Stimulated activated CD8-positive, alpha-beta memory T cell treated with anti-CD3 and anti-CD28 coated beads, Interleukin-7, amount 100 ng/mL, for 4 hours (primary cell): ENCODE results near the gene DCLK2.

Experiments
- DNase-seq, 2 donors: peaks; one replicate each; pipeline ENCODE4 v3.0.0-alpha.2; 2020; ENCODE audit warnings: low read depth in 2 of 2

The DCLK2 gene

DNA sequence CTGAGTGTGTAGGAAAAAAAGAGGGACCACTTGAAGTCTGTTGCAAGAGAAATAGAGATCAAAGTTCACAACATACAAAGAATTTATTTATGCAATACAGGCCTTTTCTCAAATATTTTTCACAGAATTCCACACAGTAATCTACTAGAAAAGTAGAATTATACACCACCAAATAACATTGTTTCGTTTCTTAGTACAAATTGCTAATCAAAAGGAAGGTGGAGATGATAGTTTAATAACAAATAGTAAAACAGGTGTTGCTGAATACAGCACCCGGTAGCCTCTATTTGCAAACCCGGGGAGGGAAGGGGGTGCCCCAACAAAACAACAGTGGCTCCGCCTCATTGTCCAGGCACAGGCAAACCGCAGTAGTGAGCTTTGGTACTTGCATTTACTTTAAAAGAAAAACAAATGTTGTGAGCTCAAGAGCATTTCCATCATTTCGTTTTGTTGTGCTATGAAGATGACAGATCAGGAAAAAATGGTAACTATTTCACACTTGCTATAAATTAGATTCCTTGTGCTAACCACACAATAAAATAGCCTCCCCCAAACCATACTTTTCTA is 186.4 kb downstream of the DCLK2 start:
- no peak for DNase-seq

DNA sequence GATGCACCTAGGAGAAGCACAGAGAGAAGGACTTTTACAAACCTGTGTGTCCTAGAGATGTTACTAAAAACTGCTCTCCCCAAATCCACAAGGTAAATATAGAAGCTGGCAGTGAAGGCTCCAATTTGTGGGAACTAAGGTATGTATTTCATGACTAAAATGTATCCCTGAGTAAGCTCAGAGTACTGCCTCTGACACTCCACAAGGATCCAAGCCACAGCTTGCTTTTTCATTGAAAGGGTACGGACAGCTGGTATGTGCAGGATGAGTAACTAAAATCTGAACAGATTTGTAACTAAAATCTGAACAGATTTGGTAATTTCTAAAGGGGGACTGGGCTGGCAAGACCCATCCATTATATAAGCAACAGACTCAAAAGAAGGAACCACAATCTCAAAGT is 187.6 kb downstream of the DCLK2 start:
- no peak for DNase-seq

DNA sequence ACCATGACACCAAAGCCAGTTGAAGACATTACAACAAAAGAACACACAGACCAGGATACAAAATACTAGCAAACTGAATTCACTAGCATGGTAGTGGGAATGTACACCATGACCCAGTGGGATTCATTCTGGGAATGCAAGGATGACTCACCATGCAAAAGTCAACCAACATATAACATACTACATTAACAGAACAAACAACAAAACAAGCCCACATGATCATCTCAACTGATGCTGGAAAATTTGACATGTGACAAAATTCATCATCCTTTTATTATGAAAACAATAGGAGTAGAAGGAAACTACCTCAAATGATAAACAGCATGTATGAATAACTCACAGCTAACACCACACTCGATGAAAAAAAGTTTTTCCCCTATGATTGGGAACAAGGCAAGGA is 190.2 kb downstream of the DCLK2 start:
- DNase-seq = no peak

DNA sequence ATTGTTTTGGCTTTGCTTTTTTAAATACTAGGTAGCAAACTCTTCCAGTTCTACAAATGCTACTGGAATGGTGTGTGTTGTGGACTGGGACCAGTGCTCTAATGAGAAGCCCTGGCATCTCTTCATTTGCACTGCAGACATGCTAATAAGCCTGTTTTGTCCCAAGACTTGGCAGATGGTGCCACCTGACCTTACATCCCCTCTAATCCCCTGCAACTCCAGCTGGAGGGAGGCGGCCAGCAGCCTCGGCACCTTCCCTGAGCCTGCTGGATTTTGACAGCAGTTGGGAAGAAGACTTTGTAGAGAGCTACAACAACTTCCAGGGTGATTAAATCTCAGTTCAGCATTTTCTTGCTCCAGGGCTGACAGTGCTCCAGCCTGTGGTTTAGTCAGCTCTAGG is 200.0 kb downstream of the DCLK2 start:
- DNase-seq = no peak

DNA sequence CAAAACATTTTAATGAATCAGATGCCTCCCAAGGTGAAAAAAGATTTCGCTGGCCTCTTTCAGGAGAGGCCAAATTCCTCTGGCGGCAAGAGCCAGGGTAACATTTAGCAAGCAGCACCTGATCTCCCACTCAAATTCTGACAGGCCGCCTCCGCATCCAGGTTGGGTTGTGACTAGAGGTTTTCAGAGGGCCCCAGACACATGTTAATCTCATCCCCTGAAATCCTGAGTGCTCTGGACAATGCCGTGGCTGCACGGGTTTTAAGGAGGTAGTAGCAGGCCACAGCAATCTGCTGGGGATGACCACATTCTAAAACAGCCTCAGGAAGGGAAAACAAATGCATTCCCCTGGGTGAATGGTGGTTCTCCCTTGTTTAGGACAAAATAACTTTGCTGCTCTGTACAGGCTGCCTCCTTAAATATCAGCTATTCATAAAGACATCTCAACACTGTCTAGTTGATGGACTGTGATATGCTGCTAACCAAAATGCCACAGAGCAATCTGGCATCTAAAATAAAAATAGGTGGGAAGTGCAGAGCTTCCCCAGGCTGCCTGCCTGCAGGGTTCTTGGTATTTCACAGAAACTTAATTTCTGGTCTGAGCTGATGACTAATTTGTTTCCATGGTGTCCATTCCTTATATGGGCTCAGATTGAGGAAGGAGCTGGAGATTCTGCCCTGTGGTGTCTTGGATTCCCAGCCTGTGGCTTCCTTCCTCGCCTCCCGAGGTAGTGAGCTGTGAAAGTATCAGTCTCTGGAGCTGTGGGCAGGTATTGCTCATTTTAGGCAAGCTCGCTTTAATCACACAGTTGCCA is 202.0 kb downstream of the DCLK2 start:
- DNase-seq = no peak

DNA sequence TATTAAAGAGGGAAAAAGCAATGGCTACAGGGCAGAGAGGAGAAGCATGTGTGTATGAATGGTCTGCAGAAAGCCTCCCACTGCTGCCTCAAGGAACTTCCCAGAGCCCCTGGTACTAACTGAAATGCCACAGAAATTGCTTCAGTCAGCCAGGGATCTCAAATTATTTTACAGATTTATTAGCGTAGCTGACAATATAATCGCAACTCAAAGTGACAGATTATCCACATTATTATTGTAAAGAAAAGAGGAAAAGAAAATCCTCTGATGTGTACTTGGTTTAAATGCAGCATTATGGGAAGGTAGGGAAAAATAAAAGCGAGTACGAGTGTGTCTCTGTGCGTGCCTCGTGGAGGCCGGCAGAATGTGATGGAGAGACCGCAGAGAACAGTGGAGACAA is 202.7 kb downstream of the DCLK2 start:
- no peak for DNase-seq

DNA sequence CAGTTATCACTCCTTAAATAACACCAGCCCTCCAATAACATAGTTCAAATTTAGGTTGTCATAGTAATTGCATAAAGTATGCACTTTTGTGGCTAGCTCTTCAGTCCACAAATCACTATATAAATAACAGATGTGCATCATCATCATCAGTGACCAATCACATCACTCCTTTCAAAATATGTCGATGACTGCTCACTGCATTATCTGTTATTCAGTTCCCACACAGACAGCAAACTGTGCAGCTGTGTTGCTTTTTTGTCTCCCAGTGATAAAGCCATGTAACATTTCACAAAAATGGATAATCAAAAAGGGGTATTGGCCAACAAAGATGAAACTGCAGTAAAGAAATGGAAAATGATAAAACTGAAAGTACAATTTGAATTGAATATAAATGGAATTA is 205.4 kb downstream of the DCLK2 start:
- DNase-seq = no peak

DNA sequence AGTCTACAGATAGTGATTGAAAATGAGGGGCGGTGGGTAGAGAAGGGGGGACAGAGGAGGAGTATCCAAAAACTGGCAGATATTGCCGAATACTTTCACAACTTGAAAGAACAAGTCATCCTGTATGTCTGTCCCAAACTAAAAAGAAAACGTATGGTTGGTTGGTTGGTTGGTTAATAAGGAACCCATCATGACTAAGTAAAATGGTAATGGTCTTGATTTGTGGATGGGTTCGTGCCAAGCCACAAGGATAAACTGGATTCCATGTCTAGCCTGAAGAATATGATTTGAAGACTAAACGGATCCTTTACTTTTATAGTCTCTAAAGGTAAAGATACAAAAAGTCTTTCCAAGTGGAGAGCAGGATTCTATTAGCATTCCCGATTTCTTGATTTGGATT is 208.4 kb downstream of the DCLK2 start:
- DNase-seq = no peak

DNA sequence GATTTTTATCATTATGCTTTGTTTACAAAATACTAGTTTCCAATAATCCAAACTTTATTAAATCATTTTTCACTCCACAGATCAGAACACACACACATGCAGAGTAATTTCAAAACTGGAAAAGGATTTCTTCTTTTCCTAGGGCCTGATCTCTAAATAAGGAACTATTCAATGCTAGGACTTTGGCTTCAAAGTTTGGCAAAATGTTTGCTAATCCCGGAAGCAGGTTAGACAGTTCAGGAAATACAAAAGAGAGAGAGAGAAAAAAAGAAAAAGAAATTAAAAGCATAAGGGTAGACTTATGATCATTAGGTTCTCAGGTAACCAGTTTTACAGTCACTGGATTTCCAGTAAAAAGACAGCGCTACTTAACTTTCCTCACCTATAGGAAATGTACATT is 211.0 kb downstream of the DCLK2 start:
- DNase-seq = no peak

DNA sequence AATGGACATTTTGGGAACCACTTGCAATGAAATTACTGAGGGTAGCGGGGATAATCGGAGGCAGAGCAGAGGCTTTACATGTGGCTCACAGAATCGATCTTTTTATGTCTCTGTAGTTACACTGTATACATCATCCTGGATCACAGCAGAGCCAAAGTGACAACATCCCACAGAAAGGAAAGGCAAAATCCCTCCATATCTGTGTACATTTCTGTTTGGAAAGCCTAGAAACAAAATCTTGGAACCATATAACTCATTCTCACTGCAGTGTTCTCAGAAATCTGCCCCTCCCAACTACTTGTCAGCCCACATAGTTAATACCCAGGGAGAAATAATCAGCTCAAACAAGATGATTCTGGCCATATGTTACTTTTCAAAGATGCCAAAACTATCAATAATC is 211.6 kb downstream of the DCLK2 start:
- no peak for DNase-seq

DNA sequence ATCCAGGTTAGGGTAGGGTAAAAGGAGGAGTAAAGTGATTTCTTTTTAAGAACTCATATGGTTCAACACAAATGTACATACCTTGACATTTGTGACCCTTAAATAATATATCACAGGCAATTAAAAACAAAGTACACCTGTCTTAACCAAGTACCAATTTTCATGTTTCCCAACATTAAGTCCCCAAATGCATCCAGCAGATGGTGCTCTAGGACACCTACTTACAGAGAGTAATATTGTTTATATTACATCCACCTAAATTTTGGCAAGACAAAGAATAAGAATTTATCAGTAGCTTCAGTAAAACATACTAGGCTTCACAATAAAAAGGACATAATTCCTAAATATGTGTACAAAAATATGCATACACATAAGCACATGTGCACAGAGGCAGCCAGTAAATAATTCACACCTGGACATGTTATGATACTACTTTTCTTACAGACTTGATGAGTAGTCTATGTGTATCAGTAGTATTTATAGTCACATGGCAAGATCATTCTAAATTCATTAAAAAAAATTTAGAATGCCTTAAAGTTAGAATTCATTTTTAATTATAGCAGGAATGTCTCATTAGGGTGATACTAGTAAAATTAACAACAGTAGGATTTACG is 219.7 kb downstream of the DCLK2 start:
- DNase-seq = no peak

DNA sequence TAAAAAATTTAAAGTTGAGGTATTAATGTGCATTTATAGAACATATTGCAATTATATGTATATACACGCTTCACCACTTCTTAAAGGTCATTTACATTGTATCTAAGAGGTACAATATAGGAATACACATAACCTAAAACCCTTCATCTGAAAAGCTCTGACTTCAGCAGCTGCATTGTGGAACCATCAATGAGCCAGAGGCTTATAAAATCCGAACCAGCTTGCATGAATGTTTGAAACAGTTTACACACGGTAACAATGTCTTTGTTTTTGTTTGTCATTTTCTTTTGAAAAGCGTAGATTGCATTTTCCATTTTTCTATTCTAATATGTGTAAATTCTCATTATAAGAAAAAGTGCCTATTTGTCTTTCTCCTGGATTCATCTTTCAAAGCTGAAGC is 221.6 kb downstream of the DCLK2 start:
- DNase-seq = no peak

DNA sequence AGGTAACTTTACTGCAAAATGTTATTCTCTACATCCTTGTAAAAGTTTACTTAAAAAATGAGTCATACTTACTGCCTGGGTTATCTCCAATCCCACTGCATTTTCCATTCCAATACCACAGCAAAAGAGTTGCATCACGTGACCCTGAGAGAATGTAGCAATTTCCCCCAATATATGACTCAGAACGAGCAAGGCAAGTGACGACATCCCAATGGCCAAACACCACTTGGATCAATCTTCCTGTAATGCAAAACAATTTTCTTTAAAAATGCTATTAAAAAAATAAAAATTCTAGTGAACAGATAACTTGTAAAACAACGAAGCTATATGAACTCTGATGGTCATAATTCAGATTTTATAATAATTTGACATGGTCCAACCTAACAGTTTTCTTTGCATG is 224.3 kb downstream of the DCLK2 start:
- DNase-seq = peak in 1 of 2 donors; percentile 15

DNA sequence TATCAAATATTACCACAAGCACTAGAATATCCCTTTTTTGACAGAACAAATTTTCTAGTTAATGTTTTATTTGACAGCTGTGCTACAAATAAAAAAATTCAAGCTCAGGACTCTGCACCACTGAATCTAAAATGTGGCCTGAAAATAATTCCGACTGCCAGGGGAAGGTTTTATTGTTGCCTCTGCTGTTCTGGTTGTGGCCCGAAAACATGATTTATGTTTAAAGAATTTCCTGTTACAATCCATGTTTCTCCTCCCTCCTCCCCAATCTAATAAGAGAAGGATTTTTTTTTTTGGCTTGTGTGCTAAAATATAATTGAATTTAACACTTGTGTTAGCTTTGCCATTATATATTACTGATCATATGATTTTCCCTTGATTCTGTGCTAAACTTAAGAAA is 227.8 kb downstream of the DCLK2 start:
- no peak for DNase-seq

DNA sequence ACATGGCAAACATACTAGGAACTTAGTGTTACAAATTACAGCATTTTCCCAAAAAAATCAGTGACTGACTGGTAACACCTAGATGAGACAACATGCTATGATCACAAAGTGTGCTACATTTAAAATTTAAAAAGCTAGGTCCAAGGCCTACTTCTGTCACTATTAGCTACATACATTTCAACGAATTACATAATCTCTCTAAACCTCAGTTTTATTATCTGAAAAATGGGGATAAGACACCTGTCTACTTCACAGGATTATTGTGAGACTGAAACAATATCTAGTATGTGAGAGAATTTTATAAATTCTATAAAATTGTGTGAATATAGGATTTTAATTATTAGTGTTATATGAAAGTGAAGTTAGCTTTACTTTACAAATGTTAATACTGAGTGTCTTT is 228.5 kb downstream of the DCLK2 start:
- no peak for DNase-seq
